Glomerular visceral epithelial cell (primary cell): ENCODE data around the gene RRP9.
"Not testable (repeated sequence)": the region's sequence is repeated elsewhere in the genome, so short reads cannot be mapped to it uniquely, and the experiment has no call there.

Source experiments
- DNase-seq: peaks from one replicate; pipeline ENCODE4 v3.0.0-alpha.2; 2016; ENCODE audit errors: extremely low spot score

The RRP9 gene

GRCh38 chr3:51938780-51939425, 2.8 kb downstream of the RRP9 start:
- no peak for DNase-seq

GRCh38 chr3:51937611-51938450, 3.9 kb downstream of the RRP9 start:
- no peak for DNase-seq

GRCh38 chr3:51937014-51937413, 4.7 kb downstream of the RRP9 start:
- DNase-seq = no peak

GRCh38 chr3:51935886-51936755, 5.6 kb downstream of the RRP9 start:
- DNase-seq = no peak

DNA sequence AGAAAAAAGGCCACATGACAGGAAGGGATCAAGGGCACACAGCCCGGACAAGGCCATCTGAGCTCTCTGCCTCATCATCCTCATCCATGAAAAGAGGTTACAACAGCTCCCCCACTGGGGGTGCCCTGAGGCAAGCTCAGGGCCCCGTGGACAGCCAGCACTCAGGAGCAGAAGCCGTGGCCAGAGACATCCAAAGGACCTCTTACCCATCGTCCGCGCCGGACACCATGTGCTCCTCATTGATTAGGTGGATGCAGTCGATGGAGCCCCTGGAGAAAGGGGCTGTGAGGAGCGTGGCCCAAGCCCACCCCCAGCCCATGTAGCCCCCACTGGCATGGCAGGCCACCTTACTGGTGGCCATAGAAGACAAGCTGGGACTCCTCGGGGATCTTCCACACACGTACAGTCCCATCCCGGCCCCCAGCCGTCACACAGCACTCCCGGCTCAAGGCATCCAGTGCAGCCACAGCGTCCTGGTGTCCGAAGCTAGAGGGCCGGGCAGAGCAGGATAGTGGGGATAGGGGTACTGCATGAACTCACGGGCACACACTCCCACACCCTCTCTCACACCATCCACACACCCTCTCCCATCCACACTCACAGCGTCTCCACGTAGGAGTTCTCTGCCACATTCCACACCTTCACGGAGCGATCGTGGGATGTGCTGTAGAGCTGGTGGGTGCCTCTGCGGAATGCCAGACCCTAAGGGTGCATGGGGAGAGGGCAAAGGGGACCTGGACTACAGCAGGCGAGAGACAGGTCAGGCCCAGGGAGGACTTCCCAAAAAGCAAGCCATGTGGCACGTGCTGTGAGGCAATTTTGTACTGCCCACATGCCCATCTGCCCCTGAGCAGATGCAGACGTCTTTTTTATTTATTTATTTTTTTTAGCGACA, 6.5 kb downstream of the RRP9 start:
- no peak for DNase-seq

DNA sequence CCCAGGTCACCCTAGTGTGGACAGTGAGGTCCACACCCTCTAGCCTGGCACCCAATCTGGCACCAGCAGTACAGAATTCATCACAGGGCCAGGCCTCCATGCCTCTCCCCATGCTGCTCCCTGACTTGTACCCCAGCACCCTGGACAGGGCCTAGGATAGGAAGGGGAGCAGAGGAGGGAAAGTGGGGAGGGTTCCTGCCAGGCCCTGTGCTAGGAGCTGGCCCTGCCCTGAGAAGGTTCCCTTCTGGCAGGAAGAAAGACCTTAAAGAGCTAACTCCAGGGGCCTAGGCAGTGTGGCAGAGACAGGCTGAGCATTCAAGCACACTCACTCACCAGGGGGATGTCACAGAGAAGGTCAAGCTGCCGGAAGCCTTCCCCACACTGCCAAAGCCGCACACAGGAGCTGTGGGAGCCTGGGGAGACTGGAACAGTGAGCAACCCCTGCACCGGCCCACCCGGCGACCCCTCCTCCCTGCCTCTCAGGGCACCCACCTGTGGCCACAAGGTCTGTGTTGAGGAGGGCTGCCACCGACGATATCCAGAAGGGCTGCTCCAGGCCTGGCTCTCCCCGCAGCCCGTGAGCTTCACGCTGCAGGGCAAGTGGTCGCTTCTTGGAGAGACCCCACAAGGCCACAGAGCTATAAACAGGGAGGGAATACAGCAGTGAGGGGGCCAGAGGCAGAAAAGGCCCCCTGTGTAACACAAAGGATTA, 7.4 kb downstream of the RRP9 start:
- DNase-seq = no peak

DNA sequence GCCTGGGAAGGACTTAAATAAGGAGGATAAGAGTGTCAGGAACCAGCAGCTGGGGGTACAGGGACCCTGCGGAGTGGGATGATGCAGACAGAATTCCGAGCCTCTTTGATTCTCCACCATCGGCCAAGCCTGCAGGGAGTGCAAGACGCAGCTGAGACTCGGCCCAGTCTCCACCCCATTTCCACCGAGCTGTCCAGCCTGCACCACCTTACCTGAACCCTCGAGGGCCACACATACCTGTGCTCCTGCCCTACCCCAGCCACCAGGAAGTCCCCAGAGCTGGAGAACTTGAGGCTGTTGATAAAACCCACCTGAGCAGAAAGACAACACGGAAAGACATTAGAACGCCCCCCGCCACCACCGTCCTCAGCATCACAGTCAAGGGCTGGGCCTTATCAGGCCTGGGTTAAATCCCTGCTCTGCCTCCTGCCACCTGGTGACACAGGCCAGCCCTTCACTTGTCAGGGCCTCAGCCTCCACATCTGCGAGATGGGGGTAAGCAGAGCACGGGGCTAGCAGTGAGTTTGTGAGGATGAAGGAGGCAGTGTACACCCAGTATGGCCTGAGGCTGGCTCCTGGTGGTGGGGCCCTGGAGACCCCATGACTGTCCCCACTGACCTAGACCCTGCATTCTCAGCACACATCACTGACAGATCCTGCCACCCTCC, 8.1 kb downstream of the RRP9 start:
- DNase-seq = no peak

DNA sequence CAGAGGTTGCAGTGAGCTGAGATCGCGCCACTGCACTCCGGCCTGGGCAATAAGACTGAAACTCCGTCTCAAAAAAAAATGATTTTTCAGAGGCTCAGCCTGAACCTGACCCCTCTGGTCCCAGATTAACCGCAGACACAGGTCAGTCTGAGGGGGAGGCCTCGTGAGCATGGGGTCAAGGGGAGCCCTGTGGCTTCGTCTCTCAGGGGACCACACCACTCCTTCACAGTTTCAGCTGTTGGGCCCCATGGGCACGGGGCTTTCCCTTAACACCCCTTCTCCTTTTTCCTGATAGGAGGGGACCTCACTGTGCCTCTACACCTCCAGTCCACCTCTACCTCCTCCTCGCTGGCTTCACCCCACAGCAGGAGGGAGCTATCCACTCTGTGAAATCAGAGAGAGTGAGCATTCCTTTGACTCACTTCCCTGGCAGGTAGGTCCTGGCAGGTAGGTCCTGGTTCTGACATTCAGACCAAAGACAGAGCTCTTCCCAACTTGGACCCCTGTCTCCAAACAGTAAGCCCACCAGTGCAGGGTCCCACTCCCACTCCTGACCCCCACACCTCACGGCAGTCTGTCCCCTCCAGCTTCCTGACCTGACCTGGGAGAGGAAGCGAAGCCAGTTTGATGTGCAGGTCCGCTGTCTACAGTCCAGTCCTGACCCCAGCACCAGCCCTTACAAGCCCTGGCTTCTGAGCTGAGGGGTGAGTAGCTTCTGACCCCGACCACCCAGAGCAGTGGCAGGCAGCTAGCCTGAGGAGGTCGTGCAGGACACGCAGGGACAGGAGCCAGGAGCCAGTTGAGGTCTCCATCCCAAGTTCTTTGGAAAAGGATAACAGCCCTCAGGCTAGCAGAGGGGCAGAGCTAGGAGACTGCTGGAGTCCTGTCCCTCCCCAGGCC, 9.0 kb downstream of the RRP9 start:
- DNase-seq = no peak

- DNase-seq = no peak
These were observed 9.9 kb downstream of the RRP9 start for GRCh38 chr3:51931756-51932155.

DNA sequence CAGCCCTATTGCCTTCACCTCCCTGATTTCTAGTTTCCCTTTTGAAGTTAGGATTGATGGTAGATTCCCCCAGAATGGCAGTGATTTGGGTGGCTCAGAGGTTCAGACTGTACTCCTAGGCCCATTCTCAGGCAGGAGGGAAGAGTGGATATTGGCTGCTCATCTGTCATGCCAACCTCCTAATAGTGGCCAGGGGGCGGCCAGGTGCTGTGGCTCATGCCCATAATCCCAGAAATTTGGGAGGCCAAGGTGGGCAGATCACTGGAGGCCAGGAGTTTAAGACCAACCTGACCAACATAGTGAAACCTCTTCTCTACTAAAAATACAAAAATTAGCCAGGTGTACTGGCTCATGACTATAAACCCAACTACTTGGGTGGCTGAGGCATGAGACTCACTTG, 11.3 kb downstream of the RRP9 start:
- DNase-seq = no peak

- no peak for DNase-seq
These were observed 12.2 kb downstream of the RRP9 start for GRCh38 chr3:51929420-51930003.

GRCh38 chr3:51928981-51929380, 12.7 kb downstream of the RRP9 start:
- not testable (repeated sequence) for DNase-seq

- no peak for DNase-seq
These were observed 13.3 kb downstream of the RRP9 start for GRCh38 chr3:51928438-51928837.

GRCh38 chr3:51927061-51927977, 14.4 kb downstream of the RRP9 start:
- DNase-seq = no peak

DNA sequence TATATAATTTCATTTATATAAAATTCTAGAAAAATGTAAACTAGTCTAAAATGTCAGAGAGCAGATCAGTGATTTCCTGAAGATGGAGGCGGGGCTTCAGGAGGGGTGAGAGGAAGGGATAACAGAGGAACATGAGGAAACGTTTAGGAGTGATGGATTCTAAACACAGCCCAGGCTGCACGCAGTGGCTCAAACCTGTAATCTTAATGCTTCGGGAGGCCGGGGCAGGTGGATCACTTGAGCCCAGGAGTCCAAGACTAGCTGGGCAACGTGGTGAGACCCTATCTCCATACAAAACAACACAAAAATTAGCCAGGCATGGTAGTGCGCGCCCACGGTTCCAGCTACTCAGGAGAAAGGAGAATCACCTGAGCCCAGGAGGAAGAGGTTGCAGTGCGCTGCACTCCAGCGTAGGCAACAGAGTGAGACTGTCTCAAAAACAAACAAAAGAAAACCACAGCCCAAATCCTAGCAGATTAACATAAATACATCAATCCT, 20.6 kb downstream of the RRP9 start:
- no peak for DNase-seq

DNA sequence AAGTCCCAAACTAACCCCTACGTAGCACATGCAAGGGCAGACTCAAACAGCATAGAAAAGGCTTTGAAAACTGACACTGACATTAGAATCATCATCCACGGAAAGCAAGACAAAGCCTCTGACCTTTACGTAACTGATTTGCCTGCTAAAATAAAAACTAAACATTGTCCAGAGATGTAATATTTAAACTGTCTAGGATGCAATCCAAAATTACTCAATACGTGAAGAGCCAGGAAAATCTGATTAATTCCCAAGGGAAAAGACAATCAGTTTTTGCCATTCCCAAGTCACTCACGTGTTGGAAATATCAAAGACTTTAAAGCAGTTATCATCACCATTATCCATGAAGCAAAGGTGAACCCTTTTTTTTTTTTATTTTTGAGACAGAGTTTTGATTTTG, 25.3 kb downstream of the RRP9 start:
- DNase-seq = no peak

- DNase-seq = no peak
These were observed 33.7 kb downstream of the RRP9 start for GRCh38 chr3:51908026-51908425.
